Activated CD8-positive, alpha-beta T cell treated with anti-CD3 and anti-CD28 coated beads for 36 hours (primary cell): Measurements from ENCODE around the gene GAL. TPM values are rescaled to one million over a fixed set of nuclear protein-coding genes. Genes with fewer than 3 reads are reported as not detected.

Experiments used
- ATAC-seq: fragments of 200-7000 bp; cut with Tn5 transposase; one replicate; pipeline ENCODE4 v1.10.0; 2021; ENCODE audit warnings: mild to moderate bottlenecking, moderate library complexity
- CTCF ChIA-PET: fragments of 350-600 bp; sonication (Branson Sonifier 250); formaldehyde crosslinking; loops from one replicate; lab custom pipeline; 2021; ENCODE audit warnings: antibody characterized with exemption; lab: Charles Lee
- POLR2A ChIA-PET: fragments of 350-600 bp; sonication (Branson Sonifier 250); formaldehyde crosslinking; loops from one replicate; lab custom pipeline; 2021; ENCODE audit warnings: antibody characterized with exemption; lab: Charles Lee
- DNase-seq: peaks from one replicate; pipeline ENCODE4 v3.0.0-alpha.2; 2020
- H3K27ac Mint-ChIP-seq: one replicate; pipeline ENCODE4 v1.8.0; 2021; ENCODE audit warnings: mild to moderate bottlenecking, mixed read lengths
- H3K27me3 Mint-ChIP-seq: one replicate; pipeline ENCODE4 v1.8.0; 2021; ENCODE audit warnings: mixed read lengths
- H3K36me3 Mint-ChIP-seq: one replicate; pipeline ENCODE4 v1.8.0; 2021; ENCODE audit warnings: low read depth, mixed read lengths
- H3K4me1 Mint-ChIP-seq: one replicate; pipeline ENCODE4 v1.8.0; 2021; ENCODE audit warnings: low read depth, mixed read lengths
- H3K4me3 Mint-ChIP-seq: one replicate; pipeline ENCODE4 v1.8.0; 2021; ENCODE audit warnings: mild to moderate bottlenecking, moderate library complexity, mixed read lengths
- H3K9me3 Mint-ChIP-seq: one replicate; pipeline ENCODE4 v1.8.0; 2021; ENCODE audit warnings: mixed read lengths
- CTCF ChIP-seq: fragments of 200-600 bp; IDR thresholded peaks from one replicate; pipeline ENCODE4 v1.8.0; 2022; ENCODE audit warnings: antibody characterized with exemption, mild to moderate bottlenecking
- intact Hi-C: fragments of 100-400 bp; cut with micrococcal nuclease; formaldehyde crosslinking; loops from one replicate; pipeline ENCODE4 v1.10.0; 2022
- total RNA-seq, 2 experiments: library from RNA; stranded (reverse); gene quantifications; one replicate each; pipeline ENCODE4 v1.2.3, GENCODE V29; 2021

Gene GAL
- total RNA-seq, 2 experiments from 2014 or later, result 2.2 to 3.8 TPM

- H3K27me3 Mint-ChIP-seq, result peaks cover 6% of the 10 kb centered on the region
- POLR2A ChIA-PET, result no interaction called here
- CTCF ChIA-PET, result no interaction called here
- DNase-seq (no peak), ATAC-seq (no peak)
- TF ChIP-seq CTCF, result no peak
- intact Hi-C loops, result no loop called here
- H3K27ac Mint-ChIP-seq, result no peak overlapping the region
- no peaks in the 10 kb centered on the region for H3K36me3 Mint-ChIP-seq
- no peaks in the 10 kb centered on the region for H3K4me1 Mint-ChIP-seq
- no peaks in the 10 kb centered on the region for H3K9me3 Mint-ChIP-seq
- no peak overlapping the region for H3K4me3 Mint-ChIP-seq
Observed at GRCh38 chr11:68664906-68665305, 19.4 kb upstream of the GAL start.

GRCh38 chr11:68665436-68665835 lies 18.9 kb upstream of the GAL start:
- POLR2A ChIA-PET, result no interaction called here

GRCh38 chr11:68666849-68667248 lies 17.5 kb upstream of the GAL start:
- Mint-ChIP-seq H3K36me3 (no peaks in the 10 kb centered on the region), H3K9me3 (no peaks in the 10 kb centered on the region), H3K4me1 (no peaks in the 10 kb centered on the region), H3K4me3 (no peak overlapping the region), H3K27ac (no peak overlapping the region), H3K27me3 (peaks cover 6% of the 10 kb centered on the region)
- no peak for TF ChIP-seq CTCF
- POLR2A ChIA-PET, result no interaction called here
- CTCF ChIA-PET, result no interaction called here
- intact Hi-C loops, result no loop called here
- no peak for DNase-seq
- ATAC-seq, result no peak

More at GRCh38 chr11:68665436-68665835, 18.9 kb upstream of the GAL start:
- H3K27me3 Mint-ChIP-seq, result peaks cover 6% of the 10 kb centered on the region
- no peaks in the 10 kb centered on the region for H3K9me3 Mint-ChIP-seq
- no peaks in the 10 kb centered on the region for H3K36me3 Mint-ChIP-seq
- intact Hi-C loops, result no loop called here
- no peak overlapping the region for H3K4me3 Mint-ChIP-seq
- ATAC-seq (no peak), DNase-seq (no peak)
- CTCF ChIA-PET, result no interaction called here
- H3K27ac Mint-ChIP-seq, result no peak overlapping the region
- no peak for TF ChIP-seq CTCF
- no peaks in the 10 kb centered on the region for H3K4me1 Mint-ChIP-seq

GRCh38 chr11:68667511-68668500 lies 16.5 kb upstream of the GAL start:
- Mint-ChIP-seq H3K4me1 (no peaks in the 10 kb centered on the region), H3K27ac (no peak overlapping the region), H3K9me3 (no peaks in the 10 kb centered on the region), H3K4me3 (no peak overlapping the region), H3K36me3 (no peaks in the 10 kb centered on the region), H3K27me3 (peaks cover 6% of the 10 kb centered on the region)
- intact Hi-C loops, result no loop called here
- ATAC-seq (no peak), DNase-seq (no peak)
- ChIA-PET POLR2A (no interaction called here), CTCF (no interaction called here)
- no peak for TF ChIP-seq CTCF

GRCh38 chr11:68669301-68670090 lies 14.8 kb upstream of the GAL start:
- Mint-ChIP-seq H3K36me3 (no peaks in the 10 kb centered on the region), H3K4me3 (no peak overlapping the region)

More at GRCh38 chr11:68669301-68670090, 14.8 kb upstream of the GAL start:
- CTCF ChIA-PET, result no interaction called here
- H3K9me3 Mint-ChIP-seq, result no peaks in the 10 kb centered on the region
- no peaks in the 10 kb centered on the region for H3K4me1 Mint-ChIP-seq
- ATAC-seq, result no peak
- intact Hi-C loops, result no loop called here
- POLR2A ChIA-PET, result no interaction called here
- H3K27ac Mint-ChIP-seq, result no peak overlapping the region
- no peak for DNase-seq
- H3K27me3 Mint-ChIP-seq, result peaks cover 4% of the 10 kb centered on the region
- TF ChIP-seq CTCF, result no peak
